Transverse colon (tissue), 4 donors: Measurements from ENCODE around the gene FANCC. TPM values are rescaled to one million over a fixed set of nuclear protein-coding genes. Genes with fewer than 3 reads are reported as not detected.
A peak's percentile ranks its signal among the peaks of the same experiment; 100 is the strongest.

ENCODE experiments used
- DNase-seq: peaks from one replicate; pipeline ENCODE4 v3.0.0-alpha.2; 2019
- H3K27ac ChIP-seq, 4 donors: fragments of 200-600 bp; sonication (generic); 2 replicates each; pipeline ENCODE4 v1.5.1; 2016 to 2018; ENCODE audit warnings: inconsistent platforms in 4 of 4
- H3K27me3 ChIP-seq: fragments of 200-600 bp; sonication (generic); 2 replicates; pipeline ENCODE4 v1.5.1; 2017; ENCODE audit warnings: inconsistent platforms
- H3K36me3 ChIP-seq, 4 donors: fragments of 200-600 bp; sonication (generic); 2 replicates each; pipeline ENCODE4 v1.5.1; 2017 to 2019; ENCODE audit warnings: inconsistent platforms in 4 of 4
- H3K4me1 ChIP-seq, 4 donors: fragments of 200-600 bp; sonication (generic); 2 replicates each; pipeline ENCODE4 v1.5.1; 2017 to 2020; ENCODE audit warnings: inconsistent platforms in 4 of 4
- H3K4me3 ChIP-seq, 4 donors: fragments of 200-600 bp; sonication (generic); 1 replicate in 1 of 4; 2 replicates in 3 of 4; pipeline versions ENCODE4 v1.5.1 to v1.6.1; 2017 to 2019; ENCODE audit warnings: inconsistent platforms in 4 of 4
- H3K9me3 ChIP-seq, 2 donors: fragments of 200-600 bp; sonication (generic); 2 replicates each; pipeline ENCODE4 v1.5.1; 2017 to 2019; ENCODE audit warnings: inconsistent platforms in 2 of 2
- CTCF ChIP-seq, 5 experiments: fragments of 200-600 bp in 3 of 5; fragments of 450-650 bp in 2 of 5; sonication (generic) in 3 of 5; IDR thresholded peaks; 1 replicate in 2 of 5; 2 replicates in 3 of 5; pipeline ENCODE4 v1.5.1; 2016 to 2017; ENCODE audit warnings: antibody characterized with exemption in 5 of 5, inconsistent platforms in 3 of 5, mild to moderate bottlenecking in 2 of 5, moderate library complexity in 1 of 5
- EP300 ChIP-seq: sonication (generic); formaldehyde crosslinking; IDR thresholded peaks from one replicate; pipeline ENCODE4 v1.6.1; 2017; ENCODE audit warnings: antibody characterized with exemption, low read depth
- POLR2A ChIP-seq: fragments of 450-650 bp; IDR thresholded peaks from one replicate; pipeline ENCODE4 v1.6.1; 2016; ENCODE audit warnings: antibody characterized with exemption, mild to moderate bottlenecking, moderate library complexity
- POLR2AphosphoS5 ChIP-seq, 3 donors: sonication (generic); formaldehyde crosslinking; IDR thresholded peaks; one replicate each; pipeline ENCODE4 v1.6.1; 2016; ENCODE audit warnings: antibody characterized with exemption in 3 of 3
- WGBS, 2 donors: methylation state at CpG; one replicate each; pipeline ENCODE4 v1.1.5; 2018; ENCODE audit warnings: low coverage in 1 of 2; 5-methylcytosine and 5-hydroxymethylcytosine counted together
- in situ Hi-C, 4 donors: fragments of 200-750 bp; cut with MboI; loops; one replicate each; pipeline versions ENCODE4 v1.15.0 to v1.15.1; 2017; ENCODE audit warnings: low sequenced_read_pairs in 3 of 4, low pct_ligation_motif_present in 1 of 4, low pct_unique_long_range_greater_than_20kb in 1 of 4
- intact Hi-C: fragments of 100-400 bp; cut with DNase I; formaldehyde crosslinking; loops from one replicate; pipeline ENCODE4 v1.15.1; 2023; ENCODE audit warnings: low total_unique reads
- total RNA-seq, 4 donors: library from RNA; depleted of rRNA; stranded (reverse); fragments of >200 nt; gene quantifications; one replicate each; pipeline ENCODE4 v1.1.0, GENCODE V29; 2016

Gene FANCC
- total RNA-seq, 4 donors from 2014 or later: 4.0 to 10.3 (median 9.5) TPM

GRCh38 chr9:95058795-95059386, 258.6 kb downstream of the FANCC start:
- in situ Hi-C loops: no loop called here
- 60 to 69% methylated on average over 4 to 7 of the region's 7 CpGs for WGBS, 2 donors
- TF ChIP-seq EP300 (no peak), POLR2AphosphoS5 (IDR thresholded peaks at IDR 0.05) (no peak), CTCF (IDR thresholded peaks at IDR 0.05) (no peak), POLR2A (no peak)

GRCh38 chr9:95058121-95058785, 259.3 kb downstream of the FANCC start:
- DNase-seq: no peak
- WGBS, 2 donors: 52 to 63% methylated on average over 2 to 7 of the region's 7 CpGs
- Histone ChIP-seq H3K27ac (peak overlapping the region; percentile 77 to 91 (median 87)), H3K27me3 (no peaks in the 10 kb centered on the region), H3K36me3 (peaks cover 0 to 7% (median 3%) of the 10 kb centered on the region in 4 donors), H3K4me1 (peaks cover 11 to 90% (median 46%) of the 10 kb centered on the region in 4 donors), H3K9me3 (no peaks in the 10 kb centered on the region), H3K4me3 (peak overlapping the region in 2 of 4 donors; percentile 9 to 16)
- in situ Hi-C loops: no loop called here
- TF ChIP-seq POLR2A (no peak), CTCF (IDR thresholded peaks at IDR 0.05) (no peak), POLR2AphosphoS5 (IDR thresholded peaks at IDR 0.05) (no peak), EP300 (no peak)
- intact Hi-C loops: no loop called here

More at GRCh38 chr9:95058795-95059386, 258.6 kb downstream of the FANCC start:
- intact Hi-C loops: no loop called here
- no peaks in the 10 kb centered on the region for H3K9me3 ChIP-seq
- peaks cover 0 to 9% (median 3%) of the 10 kb centered on the region in 4 donors for H3K36me3 ChIP-seq
- DNase-seq: no peak
- H3K4me3 ChIP-seq: peak overlapping the region in 2 of 4 donors; percentile 2 to 7
- peak overlapping the region; percentile 77 to 91 (median 87) for H3K27ac ChIP-seq
- H3K27me3 ChIP-seq: no peaks in the 10 kb centered on the region
- peaks cover 11 to 94% (median 49%) of the 10 kb centered on the region in 4 donors for H3K4me1 ChIP-seq

GRCh38 chr9:95057101-95057500, 260.4 kb downstream of the FANCC start:
- Histone ChIP-seq H3K9me3 (no peaks in the 10 kb centered on the region), H3K27ac (peak overlapping the region; percentile 77 to 91 (median 87)), H3K27me3 (no peaks in the 10 kb centered on the region), H3K4me1 (peaks cover under 1 to 82% (median 43%) of the 10 kb centered on the region in 4 donors), H3K36me3 (peaks cover 0 to 6% (median 3%) of the 10 kb centered on the region in 4 donors), H3K4me3 (peak overlapping the region in 2 of 4 donors; percentile 9 to 16)
- DNase-seq: no peak
- TF ChIP-seq POLR2AphosphoS5 (IDR thresholded peaks at IDR 0.05) (no peak), POLR2A (no peak), EP300 (no peak), CTCF (IDR thresholded peaks at IDR 0.05) (no peak)
- in situ Hi-C loops (no loop called here), intact Hi-C loops (no loop called here)
- WGBS, 2 donors: 20 to 40% methylated on average over 3 to 10 of the region's 10 CpGs

- Histone ChIP-seq H3K27me3 (no peaks in the 10 kb centered on the region), H3K36me3 (no peaks in the 10 kb centered on the region), H3K4me1 (peaks cover 0 to 72% (median 39%) of the 10 kb centered on the region in 4 donors), H3K27ac (peak overlapping the region; percentile 77 to 91 (median 87)), H3K9me3 (no peaks in the 10 kb centered on the region), H3K4me3 (peak overlapping the region in 3 of 4 donors; percentile 4 to 16 (median 9))
- TF ChIP-seq POLR2AphosphoS5 (IDR thresholded peaks at IDR 0.05) (peak in 2 of 3 donors; percentile 26 to 52), CTCF (IDR thresholded peaks at IDR 0.05) (no peak)
- WGBS, 2 donors: 42 to 64% methylated on average over 4 to 12 of the region's 15 CpGs
- no peak for DNase-seq
- intact Hi-C loops (no loop called here), in situ Hi-C loops (no loop called here)
Observed at GRCh38 chr9:95055851-95056551, 261.5 kb downstream of the FANCC start.
